Activated T-cell treated with anti-CD3 and anti-CD28 coated beads for 1 hour (primary cell): Measurements from ENCODE around the gene NFILZ.

Experiments used
- DNase-seq: peaks from one replicate; pipeline ENCODE4 v3.0.0-alpha.2; 2020; ENCODE audit warnings: low read depth

NFILZ gene

GRCh38 chr19:8641908-8642547 lies 11.6 kb downstream of the NFILZ start:
- DNase-seq = no peak

GRCh38 chr19:8642561-8642960 lies 12.1 kb downstream of the NFILZ start:
- DNase-seq = no peak

GRCh38 chr19:8643860-8644653 lies 13.6 kb downstream of the NFILZ start:
- no peak for DNase-seq

GRCh38 chr19:8648240-8648639 lies 17.8 kb downstream of the NFILZ start:
- no peak for DNase-seq

GRCh38 chr19:8654591-8655339 lies 24.3 kb downstream of the NFILZ start:
- peak; percentile 66 for DNase-seq

- DNase-seq = peak; percentile 28
These were observed 24.9 kb downstream of the NFILZ start for GRCh38 chr19:8655340-8655709.

GRCh38 chr19:8657869-8658268 lies 27.4 kb downstream of the NFILZ start:
- DNase-seq = no peak

GRCh38 chr19:8659905-8660304 lies 29.5 kb downstream of the NFILZ start:
- DNase-seq = no peak

GRCh38 chr19:8662263-8662662 lies 31.8 kb downstream of the NFILZ start:
- DNase-seq = no peak

GRCh38 chr19:8663920-8664670 lies 33.7 kb downstream of the NFILZ start:
- peak; percentile 20 for DNase-seq

- no peak for DNase-seq
These were observed 34.2 kb downstream of the NFILZ start for GRCh38 chr19:8664671-8665057.

- DNase-seq = no peak
These were observed 35.2 kb downstream of the NFILZ start for GRCh38 chr19:8665468-8666213.

GRCh38 chr19:8666814-8667405 lies 36.5 kb downstream of the NFILZ start:
- no peak for DNase-seq

- no peak for DNase-seq
These were observed 43.0 kb downstream of the NFILZ start for GRCh38 chr19:8673276-8673891.

- no peak for DNase-seq
These were observed 44.6 kb downstream of the NFILZ start for GRCh38 chr19:8675066-8675465.

GRCh38 chr19:8678244-8678807 lies 47.9 kb downstream of the NFILZ start:
- DNase-seq = no peak
